ENCODE data around the gene MIR17HG.

MIR17HG gene

GRCh38 chr13:91347202-91347995 is at the start of gene MIR17HG:
Gene MIR17HG, plus strand, starts transcription at chr13:91347687.
- peak within 1 kb of the TSS; percentile 96 for H2AFZ ChIP-seq (ENCODE audit: low read depth, low read length, severe bottlenecking)
- H3K9me3 ChIP-seq (ENCODE audit: insufficient read depth, low read length) = no peaks in the 10 kb centered on the region
- H3F3A ChIP-seq (ENCODE audit: insufficient read depth) = peaks cover 54% of the 10 kb centered on the region
- peak within 1 kb of the TSS; percentile 66 for H3K4me2 ChIP-seq (ENCODE audit: low read depth, low read length, poor library complexity, severe bottlenecking)
- H4K20me1 ChIP-seq (ENCODE audit: low read depth, low read length) = peaks cover 31% of the 10 kb centered on the region
- H3K9ac ChIP-seq (ENCODE audit: low read length) = peak within 1 kb of the TSS; percentile 93
- peak within 1 kb of the TSS; percentile 97 for H3K4me3 ChIP-seq (ENCODE audit: insufficient read depth, low read length, poor library complexity, severe bottlenecking)
- TF ChIP-seq CTCF (IDR thresholded peaks at IDR 0.05; ENCODE audit: insufficient read depth, low read length, poor library complexity, severe bottlenecking) = no peak
- no peak for TF ChIP-seq EZH2phosphoT487 (conservative IDR thresholded peaks at IDR 0.05; ENCODE audit: low read length)
- H3K79me2 ChIP-seq (ENCODE audit: insufficient read depth, low read length) = peaks cover 40% of the 10 kb centered on the region
- peaks cover 33% of the 10 kb centered on the region for H3K36me3 ChIP-seq (ENCODE audit: low read length)
- H3K27me3 ChIP-seq (ENCODE audit: low read length) = no peaks in the 10 kb centered on the region
- no peaks in the 10 kb centered on the region for H3K9me2 ChIP-seq (replicated peaks; ENCODE audit: insufficient read depth, low read length)
- peak within 1 kb of the TSS; percentile 88 for H3K27ac ChIP-seq (ENCODE audit: low read depth, low read length)

- no peak overlapping the region for H3K27ac ChIP-seq (ENCODE audit: low read depth, low read length)
- no peaks in the 10 kb centered on the region for H4K20me1 ChIP-seq (ENCODE audit: low read depth, low read length)
- H3K9ac ChIP-seq (ENCODE audit: low read length) = no peak overlapping the region
- no peak overlapping the region for H2AFZ ChIP-seq (ENCODE audit: low read depth, low read length, severe bottlenecking)
- H3K4me2 ChIP-seq (ENCODE audit: low read depth, low read length, poor library complexity, severe bottlenecking) = no peak overlapping the region
- TF ChIP-seq CTCF (IDR thresholded peaks at IDR 0.05; ENCODE audit: insufficient read depth, low read length, poor library complexity, severe bottlenecking) (no peak), EZH2phosphoT487 (conservative IDR thresholded peaks at IDR 0.05; ENCODE audit: low read length) (no peak)
- H3F3A ChIP-seq (ENCODE audit: insufficient read depth) = no peaks in the 10 kb centered on the region
- no peaks in the 10 kb centered on the region; the same call in 1 of the 2 replicates for H3K27me3 ChIP-seq (ENCODE audit: low read length)
- no peaks in the 10 kb centered on the region; the same call in 1 of the 2 replicates for H3K9me3 ChIP-seq (ENCODE audit: insufficient read depth, low read length)
- H3K79me2 ChIP-seq (ENCODE audit: insufficient read depth, low read length) = no peaks in the 10 kb centered on the region
- no peak overlapping the region for H3K4me3 ChIP-seq (ENCODE audit: insufficient read depth, low read length, poor library complexity, severe bottlenecking)
- H3K9me2 ChIP-seq (replicated peaks; ENCODE audit: insufficient read depth, low read length) = no peaks in the 10 kb centered on the region; the same call in 1 of the 2 replicates
- no peaks in the 10 kb centered on the region for H3K36me3 ChIP-seq (ENCODE audit: low read length)
Measured at GRCh38 chr13:91298060-91298459, 49.4 kb upstream of the MIR17HG start.

GRCh38 chr13:91302111-91302510 is 45.4 kb upstream of the MIR17HG start:
- Histone ChIP-seq H3K9ac (ENCODE audit: low read length) (no peak overlapping the region), H3K27me3 (ENCODE audit: low read length) (no peaks in the 10 kb centered on the region; the same call in 1 of the 2 replicates), H3K4me2 (ENCODE audit: low read depth, low read length, poor library complexity, severe bottlenecking) (no peak overlapping the region), H3K9me3 (ENCODE audit: insufficient read depth, low read length) (no peaks in the 10 kb centered on the region; the same call in 1 of the 2 replicates), H3K79me2 (ENCODE audit: insufficient read depth, low read length) (no peaks in the 10 kb centered on the region), H2AFZ (ENCODE audit: low read depth, low read length, severe bottlenecking) (no peak overlapping the region), H3K36me3 (ENCODE audit: low read length) (no peaks in the 10 kb centered on the region), H3K4me3 (ENCODE audit: insufficient read depth, low read length, poor library complexity, severe bottlenecking) (no peak overlapping the region), H3K9me2 (replicated peaks; ENCODE audit: insufficient read depth, low read length) (no peaks in the 10 kb centered on the region; the same call in 1 of the 2 replicates), H3F3A (ENCODE audit: insufficient read depth) (no peaks in the 10 kb centered on the region), H3K27ac (ENCODE audit: low read depth, low read length) (no peak overlapping the region), H4K20me1 (ENCODE audit: low read depth, low read length) (no peaks in the 10 kb centered on the region)
- TF ChIP-seq EZH2phosphoT487 (conservative IDR thresholded peaks at IDR 0.05; ENCODE audit: low read length) (no peak), CTCF (IDR thresholded peaks at IDR 0.05; ENCODE audit: insufficient read depth, low read length, poor library complexity, severe bottlenecking) (no peak)

Data from SU-DHL-6 (cell line).